Camera-type eye (tissue), 1 donor: ENCODE measurements around the gene GOLGA8M. TPM values are rescaled to one million over a fixed set of nuclear protein-coding genes. Genes with fewer than 3 reads are reported as not detected.

Experiments
- total RNA-seq: library from RNA; depleted of rRNA; stranded (reverse); fragments of >200 nt; gene quantifications from one replicate; pipeline ENCODE4 v1.2.3, GENCODE V29; 2014

GOLGA8M gene
- total RNA-seq = 1.9 TPM

DNA sequence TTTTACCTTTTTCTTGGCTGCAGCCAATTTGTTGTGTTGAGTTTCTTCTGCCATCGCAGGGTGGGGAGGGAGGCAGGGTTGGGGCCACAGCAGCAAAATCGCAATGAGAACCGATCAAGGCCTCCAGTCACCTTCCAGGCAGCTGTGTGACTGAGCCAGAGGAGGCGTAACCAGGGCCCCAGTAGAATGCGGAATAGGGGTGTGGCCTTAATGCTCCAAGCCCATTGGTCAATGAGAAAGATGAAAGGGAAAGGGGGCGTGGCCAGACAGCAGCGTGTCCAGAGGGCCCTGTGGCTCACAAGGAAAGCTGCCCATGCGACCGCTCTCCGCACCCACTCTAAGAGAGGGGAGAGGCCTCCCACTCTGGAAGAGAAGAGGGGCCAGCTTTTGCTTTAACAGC, at the start of gene GOLGA8M:
Gene GOLGA8M, minus strand, starts transcription at position 152 of the 400 bp plus-strand sequence. Its CDS starts 98 bp downstream, at position 54.

Other genes starting within 250 kb of the GOLGA8M start
- not detected for gene GOLGA8G, start 179.4 kb downstream of the GOLGA8M start, total RNA-seq
- not detected for gene GOLGA6L25, start 158.9 kb downstream of the GOLGA8M start, total RNA-seq
- gene GOLGA6L7, start 136.2 kb upstream of the GOLGA8M start, total RNA-seq = not detected
- gene APBA2, start 173.6 kb upstream of the GOLGA8M start, total RNA-seq = 49.4 TPM